ENCODE data around the gene NR2F1-AS1. TPM values are rescaled to one million over a fixed set of nuclear protein-coding genes. Genes with fewer than 3 reads are reported as not detected.

NR2F1-AS1 gene
- total RNA-seq, 2 experiments from 2014 or later = not detected

- BruUV-seq (replicated peaks) = no TSS peak
- no peak overlapping the region for H3K27ac ChIP-seq (ENCODE audit: low read depth, low read length, poor library complexity, severe bottlenecking)
- no peak overlapping the region for H2AFZ ChIP-seq (ENCODE audit: low read length)
- POLR2A ChIA-PET = interaction anchor here (0.5 to 0.9 kb wide), 3 partner anchors 251 to 1843 kb away, joined by 3 to 4 read pairs (median 3); no protein-coding TSS in a partner anchor
- no peaks in the 10 kb centered on the region for H3K36me3 ChIP-seq (ENCODE audit: insufficient read depth, low read length)
- no peak overlapping the region for H3K4me2 ChIP-seq (ENCODE audit: low read length)
- no peaks in the 10 kb centered on the region for H3K4me1 ChIP-seq (ENCODE audit: insufficient read depth, low read length, poor library complexity, severe bottlenecking)
- H4K20me1 ChIP-seq (ENCODE audit: insufficient read depth, low read length) = no peaks in the 10 kb centered on the region
- intact Hi-C loops (cut with micrococcal nuclease; ENCODE audit: unreplicated experiment) = no loop called here
- CTCF ChIA-PET (ENCODE audit: unreplicated experiment) = interaction anchor here (0.5 kb wide), 1 partner anchor 154 kb away, joined by 6 read pairs; no protein-coding TSS in a partner anchor
- no peaks in the 10 kb centered on the region for H3K79me2 ChIP-seq (ENCODE audit: insufficient read depth, low read depth, low read length)
- TF ChIP-seq EZH2phosphoT487 (IDR thresholded peaks at IDR 0.05; ENCODE audit: borderline replicate concordance, low read depth, low read length) (no peak), CTCF (conservative IDR thresholded peaks at IDR 0.05; ENCODE audit: low read length) (no peak)
- DNase-seq (ENCODE audit: low spot score) = no peak
- no peaks in the 10 kb centered on the region for H3K9me3 ChIP-seq (ENCODE audit: low read length)
- H3K9me2 ChIP-seq (ENCODE audit: insufficient read depth, low read length) = no peaks in the 10 kb centered on the region
- no peak overlapping the region for H3K4me3 ChIP-seq (ENCODE audit: low read depth, low read length, poor library complexity, severe bottlenecking)
These were observed 23.9 kb upstream of the NR2F1-AS1 start for GRCh38 chr5:93604644-93605515.

- H2AFZ ChIP-seq (ENCODE audit: low read length) = no peak overlapping the region
- no peaks in the 10 kb centered on the region for H4K20me1 ChIP-seq (ENCODE audit: insufficient read depth, low read length)
- CTCF ChIA-PET (ENCODE audit: unreplicated experiment) = no interaction called here
- H3K9me3 ChIP-seq (ENCODE audit: low read length) = no peaks in the 10 kb centered on the region
- no peak for DNase-seq (ENCODE audit: low spot score)
- H3K4me2 ChIP-seq (ENCODE audit: low read length) = no peak overlapping the region
- H3K4me3 ChIP-seq (ENCODE audit: low read depth, low read length, poor library complexity, severe bottlenecking) = no peak overlapping the region
- no TSS peak for BruUV-seq (replicated peaks)
- H3K4me1 ChIP-seq (ENCODE audit: insufficient read depth, low read length, poor library complexity, severe bottlenecking) = no peaks in the 10 kb centered on the region
- POLR2A ChIA-PET = no interaction called here
- TF ChIP-seq EZH2phosphoT487 (IDR thresholded peaks at IDR 0.05; ENCODE audit: borderline replicate concordance, low read depth, low read length) (no peak), CTCF (conservative IDR thresholded peaks at IDR 0.05; ENCODE audit: low read length) (no peak)
- H3K36me3 ChIP-seq (ENCODE audit: insufficient read depth, low read length) = no peaks in the 10 kb centered on the region
- intact Hi-C loops (cut with micrococcal nuclease; ENCODE audit: unreplicated experiment) = no loop called here
- H3K27ac ChIP-seq (ENCODE audit: low read depth, low read length, poor library complexity, severe bottlenecking) = no peak overlapping the region
- no peaks in the 10 kb centered on the region for H3K9me2 ChIP-seq (ENCODE audit: insufficient read depth, low read length)
- no peaks in the 10 kb centered on the region for H3K79me2 ChIP-seq (ENCODE audit: insufficient read depth, low read depth, low read length)
These were observed 23.0 kb upstream of the NR2F1-AS1 start for GRCh38 chr5:93603793-93604643.

All from OCI-LY7 (cell line).